Panc1 (cell line): ENCODE results near the gene DSC3.

ENCODE experiments used
- POLR2AphosphoS5 ChIP-seq: IDR thresholded peaks from 2 replicates; pipeline ENCODE4 v1.6.1; 2012; ENCODE audit warnings: mild to moderate bottlenecking, low read depth, low read length, moderate library complexity
- SIN3A ChIP-seq: IDR thresholded peaks from 2 replicates; pipeline ENCODE4 v1.6.1; 2012; ENCODE audit warnings: low read depth, mild to moderate bottlenecking, low read length, moderate library complexity, borderline replicate concordance; ENCODE audit not compliant: insufficient read depth
- TCF7L2 ChIP-seq: IDR thresholded peaks from 2 replicates; pipeline ENCODE4 v1.6.1; 2011; ENCODE audit warnings: mild to moderate bottlenecking, low read depth, low read length, inconsistent platforms
- TF ChIP-seq, protein P1 (sequence below): fragments of 450-650 bp; IDR thresholded peaks from 2 replicates; pipeline ENCODE4 v1.5.1; 2017; ENCODE audit warnings: mild to moderate bottlenecking
- TF ChIP-seq, protein P2 (sequence below), 2 experiments: IDR thresholded peaks; 2 replicates each; pipeline ENCODE4 v1.6.1; 2011 to 2012; ENCODE audit warnings: low read depth in 2 of 2, control low read depth in 1 of 2, low read length in 1 of 2, mild to moderate bottlenecking in 1 of 2, moderate library complexity in 1 of 2; ENCODE audit not compliant: insufficient read depth in 1 of 2

DNA sequence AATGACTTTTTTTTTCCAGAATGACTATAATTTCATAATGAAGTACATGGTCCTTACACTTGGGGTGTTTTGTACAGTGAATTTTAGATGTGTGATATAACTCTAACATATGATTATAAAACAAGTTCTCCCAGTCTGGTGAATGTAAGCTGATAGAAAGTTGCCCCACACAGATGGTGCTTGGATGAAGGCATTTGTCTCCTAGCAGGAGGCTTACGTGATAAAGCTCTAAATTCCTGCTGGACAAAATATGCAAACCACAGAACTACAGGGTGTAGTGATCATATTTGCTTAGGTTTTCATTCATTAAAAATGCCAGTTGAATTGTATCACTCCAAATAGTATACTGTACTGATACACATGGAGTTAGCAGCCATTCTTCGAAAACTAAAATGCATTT is 85.5 kb downstream of the DSC3 start:
- TF ChIP-seq, protein P1, sequence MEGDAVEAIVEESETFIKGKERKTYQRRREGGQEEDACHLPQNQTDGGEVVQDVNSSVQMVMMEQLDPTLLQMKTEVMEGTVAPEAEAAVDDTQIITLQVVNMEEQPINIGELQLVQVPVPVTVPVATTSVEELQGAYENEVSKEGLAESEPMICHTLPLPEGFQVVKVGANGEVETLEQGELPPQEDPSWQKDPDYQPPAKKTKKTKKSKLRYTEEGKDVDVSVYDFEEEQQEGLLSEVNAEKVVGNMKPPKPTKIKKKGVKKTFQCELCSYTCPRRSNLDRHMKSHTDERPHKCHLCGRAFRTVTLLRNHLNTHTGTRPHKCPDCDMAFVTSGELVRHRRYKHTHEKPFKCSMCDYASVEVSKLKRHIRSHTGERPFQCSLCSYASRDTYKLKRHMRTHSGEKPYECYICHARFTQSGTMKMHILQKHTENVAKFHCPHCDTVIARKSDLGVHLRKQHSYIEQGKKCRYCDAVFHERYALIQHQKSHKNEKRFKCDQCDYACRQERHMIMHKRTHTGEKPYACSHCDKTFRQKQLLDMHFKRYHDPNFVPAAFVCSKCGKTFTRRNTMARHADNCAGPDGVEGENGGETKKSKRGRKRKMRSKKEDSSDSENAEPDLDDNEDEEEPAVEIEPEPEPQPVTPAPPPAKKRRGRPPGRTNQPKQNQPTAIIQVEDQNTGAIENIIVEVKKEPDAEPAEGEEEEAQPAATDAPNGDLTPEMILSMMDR: no peak
- TF ChIP-seq TCF7L2 (no peak), POLR2AphosphoS5 (no peak), SIN3A (no peak)
- TF ChIP-seq, protein P2, sequence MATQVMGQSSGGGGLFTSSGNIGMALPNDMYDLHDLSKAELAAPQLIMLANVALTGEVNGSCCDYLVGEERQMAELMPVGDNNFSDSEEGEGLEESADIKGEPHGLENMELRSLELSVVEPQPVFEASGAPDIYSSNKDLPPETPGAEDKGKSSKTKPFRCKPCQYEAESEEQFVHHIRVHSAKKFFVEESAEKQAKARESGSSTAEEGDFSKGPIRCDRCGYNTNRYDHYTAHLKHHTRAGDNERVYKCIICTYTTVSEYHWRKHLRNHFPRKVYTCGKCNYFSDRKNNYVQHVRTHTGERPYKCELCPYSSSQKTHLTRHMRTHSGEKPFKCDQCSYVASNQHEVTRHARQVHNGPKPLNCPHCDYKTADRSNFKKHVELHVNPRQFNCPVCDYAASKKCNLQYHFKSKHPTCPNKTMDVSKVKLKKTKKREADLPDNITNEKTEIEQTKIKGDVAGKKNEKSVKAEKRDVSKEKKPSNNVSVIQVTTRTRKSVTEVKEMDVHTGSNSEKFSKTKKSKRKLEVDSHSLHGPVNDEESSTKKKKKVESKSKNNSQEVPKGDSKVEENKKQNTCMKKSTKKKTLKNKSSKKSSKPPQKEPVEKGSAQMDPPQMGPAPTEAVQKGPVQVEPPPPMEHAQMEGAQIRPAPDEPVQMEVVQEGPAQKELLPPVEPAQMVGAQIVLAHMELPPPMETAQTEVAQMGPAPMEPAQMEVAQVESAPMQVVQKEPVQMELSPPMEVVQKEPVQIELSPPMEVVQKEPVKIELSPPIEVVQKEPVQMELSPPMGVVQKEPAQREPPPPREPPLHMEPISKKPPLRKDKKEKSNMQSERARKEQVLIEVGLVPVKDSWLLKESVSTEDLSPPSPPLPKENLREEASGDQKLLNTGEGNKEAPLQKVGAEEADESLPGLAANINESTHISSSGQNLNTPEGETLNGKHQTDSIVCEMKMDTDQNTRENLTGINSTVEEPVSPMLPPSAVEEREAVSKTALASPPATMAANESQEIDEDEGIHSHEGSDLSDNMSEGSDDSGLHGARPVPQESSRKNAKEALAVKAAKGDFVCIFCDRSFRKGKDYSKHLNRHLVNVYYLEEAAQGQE (IDR thresholded peaks at IDR 0.05; ENCODE audit: insufficient read depth in 1 of 2, low read depth in 2 of 2, low read length in 1 of 2): no peak
